ENCODE data around the gene TMEM150B. TPM values are rescaled to one million over a fixed set of nuclear protein-coding genes. Genes with fewer than 3 reads are reported as not detected.

The TMEM150B gene
- total and polyA plus RNA-seq, 2 of the 13 experiments (the other 11 are each of a cell fraction or from before 2014, with no cell fraction given) = 1.3 to 1.8 TPM

DNA sequence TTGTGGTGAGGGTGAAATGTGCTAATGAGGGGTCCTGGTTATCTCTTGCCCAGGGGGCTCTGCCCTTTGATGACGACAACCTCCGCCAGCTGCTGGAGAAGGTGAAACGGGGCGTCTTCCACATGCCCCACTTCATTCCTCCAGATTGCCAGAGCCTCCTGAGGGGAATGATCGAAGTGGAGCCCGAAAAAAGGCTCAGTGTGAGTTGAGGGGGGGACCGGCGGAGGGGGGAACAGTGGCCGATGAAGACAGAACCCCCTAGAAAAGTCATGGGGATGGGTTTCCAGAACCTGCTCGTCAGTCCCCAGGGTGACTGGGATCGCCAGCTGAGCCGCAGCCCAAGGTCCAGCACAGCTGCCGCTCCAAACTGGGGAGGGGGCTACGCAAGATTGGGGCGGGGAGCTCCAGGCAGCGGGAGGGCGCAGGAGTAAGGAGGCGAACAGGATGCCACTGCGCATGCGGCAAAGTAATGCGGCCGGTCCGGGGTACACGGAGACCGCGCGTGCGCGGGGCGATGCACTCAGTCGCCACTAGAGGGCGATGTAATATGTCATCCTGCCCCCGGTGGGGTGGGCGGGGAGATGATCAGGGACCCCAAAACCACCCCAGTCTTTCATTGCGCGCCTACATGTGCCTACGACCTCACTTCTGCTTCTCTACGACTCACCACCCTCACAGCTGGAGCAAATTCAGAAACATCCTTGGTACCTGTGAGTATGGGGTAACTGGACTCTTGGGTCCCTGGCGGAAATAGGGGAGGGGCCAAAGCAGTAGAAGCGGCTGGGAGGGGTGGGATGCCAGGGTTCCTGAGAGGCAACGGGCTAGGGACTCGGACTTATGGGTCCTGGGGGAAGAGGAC is 23.5 kb downstream of the TMEM150B start (continued):
- TF ChIP-seq, protein P1, sequence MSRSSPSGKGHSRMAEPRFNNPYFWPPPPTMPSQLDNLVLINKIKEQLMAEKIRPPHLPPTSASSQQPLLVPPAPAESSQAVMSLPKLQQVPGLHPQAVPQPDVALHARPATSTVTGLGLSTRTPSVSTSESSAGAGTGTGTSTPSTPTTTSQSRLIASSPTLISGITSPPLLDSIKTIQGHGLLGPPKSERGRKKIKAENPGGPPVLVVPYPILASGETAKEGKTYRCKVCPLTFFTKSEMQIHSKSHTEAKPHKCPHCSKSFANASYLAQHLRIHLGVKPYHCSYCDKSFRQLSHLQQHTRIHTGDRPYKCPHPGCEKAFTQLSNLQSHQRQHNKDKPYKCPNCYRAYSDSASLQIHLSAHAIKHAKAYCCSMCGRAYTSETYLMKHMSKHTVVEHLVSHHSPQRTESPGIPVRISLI (CRISPR knock-in tag; IDR thresholded peaks at IDR 0.05; ENCODE audit: borderline replicate concordance) = no peak
- TF ChIP-seq NPAS2 (CRISPR knock-in tag; IDR thresholded peaks at IDR 0.05; ENCODE audit: borderline replicate concordance) (no peak), ZNF709 (CRISPR knock-in tag; IDR thresholded peaks at IDR 0.05) (no peak), ZNF367 (CRISPR knock-in tag; IDR thresholded peaks at IDR 0.05; ENCODE audit: borderline replicate concordance) (no peak), NFYC (CRISPR knock-in tag; IDR thresholded peaks at IDR 0.05) (no peak), RBAK (CRISPR knock-in tag; IDR thresholded peaks at IDR 0.05) (no peak), ZNF160 (CRISPR knock-in tag; IDR thresholded peaks at IDR 0.05) (0 out of 2 replicates have a peak, but pooled peaks have one; percentile 31), RCOR2 (CRISPR knock-in tag; IDR thresholded peaks at IDR 0.05) (no peak), ISX (CRISPR knock-in tag; conservative IDR thresholded peaks at IDR 0.05) (no peak), ZNF234 (CRISPR knock-in tag; conservative IDR thresholded peaks at IDR 0.05) (no peak), KDM4B (CRISPR knock-in tag; IDR thresholded peaks at IDR 0.05) (no peak), SAP130 (CRISPR knock-in tag; IDR thresholded peaks at IDR 0.05; ENCODE audit: low read depth) (peak; percentile 31), NFIB (CRISPR knock-in tag; IDR thresholded peaks at IDR 0.05; ENCODE audit: borderline replicate concordance) (no peak), ZNF460 (CRISPR knock-in tag; IDR thresholded peaks at IDR 0.05; ENCODE audit: borderline replicate concordance) (no peak), ZNF747 (CRISPR knock-in tag; IDR thresholded peaks at IDR 0.05; ENCODE audit: borderline replicate concordance) (no peak), ZNF180 (CRISPR knock-in tag; IDR thresholded peaks at IDR 0.05; ENCODE audit: borderline replicate concordance, low read depth) (no peak), KDM3A (CRISPR knock-in tag; IDR thresholded peaks at IDR 0.05; ENCODE audit: low read depth) (peak; percentile 67; the same call in 1 of the 2 replicates), ZNF788 (CRISPR knock-in tag; IDR thresholded peaks at IDR 0.05; ENCODE audit: borderline replicate concordance) (no peak; the same call in 1 of the 2 replicates), IKZF4 (CRISPR knock-in tag; IDR thresholded peaks at IDR 0.05; ENCODE audit: borderline replicate concordance, low read depth, not compliant biosample characterization) (no peak), MBNL3 (CRISPR knock-in tag; conservative IDR thresholded peaks at IDR 0.05) (no peak), PAF1 (CRISPR knock-in tag; IDR thresholded peaks at IDR 0.05) (no peak), ZNF12 (CRISPR knock-in tag; IDR thresholded peaks at IDR 0.05) (no peak)
- TF ChIP-seq, protein P2, sequence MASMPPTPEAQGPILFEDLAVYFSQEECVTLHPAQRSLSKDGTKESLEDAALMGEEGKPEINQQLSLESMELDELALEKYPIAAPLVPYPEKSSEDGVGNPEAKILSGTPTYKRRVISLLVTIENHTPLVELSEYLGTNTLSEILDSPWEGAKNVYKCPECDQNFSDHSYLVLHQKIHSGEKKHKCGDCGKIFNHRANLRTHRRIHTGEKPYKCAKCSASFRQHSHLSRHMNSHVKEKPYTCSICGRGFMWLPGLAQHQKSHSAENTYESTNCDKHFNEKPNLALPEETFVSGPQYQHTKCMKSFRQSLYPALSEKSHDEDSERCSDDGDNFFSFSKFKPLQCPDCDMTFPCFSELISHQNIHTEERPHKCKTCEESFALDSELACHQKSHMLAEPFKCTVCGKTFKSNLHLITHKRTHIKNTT (CRISPR knock-in tag; IDR thresholded peaks at IDR 0.05) = no peak
- TF ChIP-seq, protein P3, sequence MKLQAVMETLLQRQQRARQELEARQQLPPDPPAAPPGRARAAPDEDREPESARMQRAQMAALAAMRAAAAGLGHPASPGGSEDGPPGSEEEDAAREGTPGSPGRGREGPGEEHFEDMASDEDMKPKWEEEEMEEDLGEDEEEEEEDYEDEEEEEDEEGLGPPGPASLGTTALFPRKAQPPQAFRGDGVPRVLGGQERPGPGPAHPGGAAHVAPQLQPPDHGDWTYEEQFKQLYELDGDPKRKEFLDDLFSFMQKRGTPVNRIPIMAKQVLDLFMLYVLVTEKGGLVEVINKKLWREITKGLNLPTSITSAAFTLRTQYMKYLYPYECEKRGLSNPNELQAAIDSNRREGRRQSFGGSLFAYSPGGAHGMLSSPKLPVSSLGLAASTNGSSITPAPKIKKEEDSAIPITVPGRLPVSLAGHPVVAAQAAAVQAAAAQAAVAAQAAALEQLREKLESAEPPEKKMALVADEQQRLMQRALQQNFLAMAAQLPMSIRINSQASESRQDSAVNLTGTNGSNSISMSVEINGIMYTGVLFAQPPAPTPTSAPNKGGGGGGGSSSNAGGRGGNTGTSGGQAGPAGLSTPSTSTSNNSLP (IDR thresholded peaks at IDR 0.05; ENCODE audit: low read depth, low read length) = no peak
- TF ChIP-seq, protein P4, sequence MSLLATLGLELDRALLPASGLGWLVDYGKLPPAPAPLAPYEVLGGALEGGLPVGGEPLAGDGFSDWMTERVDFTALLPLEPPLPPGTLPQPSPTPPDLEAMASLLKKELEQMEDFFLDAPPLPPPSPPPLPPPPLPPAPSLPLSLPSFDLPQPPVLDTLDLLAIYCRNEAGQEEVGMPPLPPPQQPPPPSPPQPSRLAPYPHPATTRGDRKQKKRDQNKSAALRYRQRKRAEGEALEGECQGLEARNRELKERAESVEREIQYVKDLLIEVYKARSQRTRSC (CRISPR knock-in tag; IDR thresholded peaks at IDR 0.05; ENCODE audit: low read depth) = no peak
- TF ChIP-seq, protein P5, sequence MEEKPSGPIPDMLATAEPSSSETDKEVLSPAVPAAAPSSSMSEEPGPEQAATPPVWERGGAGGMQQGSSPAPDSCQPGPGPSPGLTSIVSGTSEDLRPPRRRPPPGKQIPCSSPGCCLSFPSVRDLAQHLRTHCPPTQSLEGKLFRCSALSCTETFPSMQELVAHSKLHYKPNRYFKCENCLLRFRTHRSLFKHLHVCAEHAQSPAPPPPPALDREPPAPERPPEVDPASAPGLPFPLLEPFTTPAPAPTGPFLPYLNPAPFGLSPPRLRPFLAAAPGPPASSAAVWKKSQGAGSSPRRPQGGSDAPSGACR (CRISPR knock-in tag; IDR thresholded peaks at IDR 0.05) = no peak

All from HepG2 (cell line).